HFF-Myc (cell line): Measurements from ENCODE around the gene RRM1.
A peak's percentile ranks its signal among the peaks of the same experiment; 100 is the strongest.

Experiments used
- DNase-seq: peaks from one replicate; pipeline ENCODE4 v3.0.0-alpha.2; 2011; ENCODE audit warnings: low read depth; ENCODE audit errors: extremely low read depth
- H3K4me3 ChIP-seq: replicated peaks from 2 replicates; pipeline ENCODE4 v1.5.1; 2011; ENCODE audit warnings: low read depth, mild to moderate bottlenecking, control low read depth, low read length
- TF ChIP-seq, protein P1 (sequence below): IDR thresholded peaks from 2 replicates; pipeline ENCODE4 v1.5.1; 2012; ENCODE audit warnings: mild to moderate bottlenecking, low read depth, low read length, control low read depth; ENCODE audit errors: missing control alignments

The RRM1 gene

DNA sequence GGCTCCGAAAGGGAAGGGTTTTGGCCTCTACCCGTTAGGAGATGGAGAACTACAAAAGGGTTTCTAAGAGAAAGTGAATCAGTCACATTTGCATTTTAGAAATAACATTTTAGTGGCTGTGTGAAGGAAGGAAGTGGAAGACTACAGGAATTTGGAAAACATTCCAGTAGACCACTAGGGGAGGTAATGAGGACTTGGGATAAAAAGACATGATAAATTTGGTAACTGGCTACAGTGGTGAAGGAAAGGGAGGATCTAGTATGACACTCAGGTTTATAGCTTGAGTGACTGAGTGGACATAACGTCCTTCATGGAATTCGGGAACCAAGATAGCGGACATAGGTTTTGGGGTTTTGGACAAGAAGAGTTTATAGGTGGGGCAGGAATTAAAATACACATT lies 7.0 kb upstream of the RRM1 start:
- TF ChIP-seq, protein P1, sequence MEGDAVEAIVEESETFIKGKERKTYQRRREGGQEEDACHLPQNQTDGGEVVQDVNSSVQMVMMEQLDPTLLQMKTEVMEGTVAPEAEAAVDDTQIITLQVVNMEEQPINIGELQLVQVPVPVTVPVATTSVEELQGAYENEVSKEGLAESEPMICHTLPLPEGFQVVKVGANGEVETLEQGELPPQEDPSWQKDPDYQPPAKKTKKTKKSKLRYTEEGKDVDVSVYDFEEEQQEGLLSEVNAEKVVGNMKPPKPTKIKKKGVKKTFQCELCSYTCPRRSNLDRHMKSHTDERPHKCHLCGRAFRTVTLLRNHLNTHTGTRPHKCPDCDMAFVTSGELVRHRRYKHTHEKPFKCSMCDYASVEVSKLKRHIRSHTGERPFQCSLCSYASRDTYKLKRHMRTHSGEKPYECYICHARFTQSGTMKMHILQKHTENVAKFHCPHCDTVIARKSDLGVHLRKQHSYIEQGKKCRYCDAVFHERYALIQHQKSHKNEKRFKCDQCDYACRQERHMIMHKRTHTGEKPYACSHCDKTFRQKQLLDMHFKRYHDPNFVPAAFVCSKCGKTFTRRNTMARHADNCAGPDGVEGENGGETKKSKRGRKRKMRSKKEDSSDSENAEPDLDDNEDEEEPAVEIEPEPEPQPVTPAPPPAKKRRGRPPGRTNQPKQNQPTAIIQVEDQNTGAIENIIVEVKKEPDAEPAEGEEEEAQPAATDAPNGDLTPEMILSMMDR = peak; percentile 33
- H3K4me3 ChIP-seq = no peak overlapping the region
- no peak for DNase-seq

- H3K4me3 ChIP-seq = no peak overlapping the region
- no peak for DNase-seq
- TF ChIP-seq, protein P1 = no peak
These were observed 4.3 kb upstream of the RRM1 start for GRCh38 chr11:4090258-4090657.

DNA sequence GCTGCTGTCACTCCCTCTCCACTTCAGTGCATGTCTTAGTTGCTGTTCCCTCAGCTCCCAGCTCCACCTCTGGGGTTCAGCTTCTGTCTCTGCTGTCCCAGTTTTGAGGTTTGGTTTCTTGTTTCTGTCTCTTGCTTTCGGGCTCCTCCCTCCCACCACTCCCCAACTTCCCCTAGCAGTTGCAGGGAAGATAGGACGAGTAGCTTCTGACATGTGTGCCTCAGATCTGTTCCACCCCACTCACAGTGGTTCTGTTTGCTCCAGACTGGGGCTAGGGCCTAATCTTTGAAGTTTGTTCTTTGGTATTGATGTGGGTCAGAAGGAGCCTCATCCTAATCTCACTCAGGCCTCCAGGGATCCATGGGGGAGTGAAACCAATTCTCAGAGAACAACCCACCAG lies 2.6 kb upstream of the RRM1 start:
- no peak overlapping the region for H3K4me3 ChIP-seq
- DNase-seq = no peak
- TF ChIP-seq, protein P1 = no peak

GRCh38 chr11:4093519-4094347 lies 866 bp upstream of the RRM1 start:
- no peak for DNase-seq
- H3K4me3 ChIP-seq = peak overlapping the region; percentile 77
- TF ChIP-seq, protein P1 = no peak

GRCh38 chr11:4095509-4096230 lies 1.1 kb downstream of the RRM1 start:
- DNase-seq = no peak
- peak overlapping the region; percentile 77 for H3K4me3 ChIP-seq
- TF ChIP-seq, protein P1 = no peak

DNA sequence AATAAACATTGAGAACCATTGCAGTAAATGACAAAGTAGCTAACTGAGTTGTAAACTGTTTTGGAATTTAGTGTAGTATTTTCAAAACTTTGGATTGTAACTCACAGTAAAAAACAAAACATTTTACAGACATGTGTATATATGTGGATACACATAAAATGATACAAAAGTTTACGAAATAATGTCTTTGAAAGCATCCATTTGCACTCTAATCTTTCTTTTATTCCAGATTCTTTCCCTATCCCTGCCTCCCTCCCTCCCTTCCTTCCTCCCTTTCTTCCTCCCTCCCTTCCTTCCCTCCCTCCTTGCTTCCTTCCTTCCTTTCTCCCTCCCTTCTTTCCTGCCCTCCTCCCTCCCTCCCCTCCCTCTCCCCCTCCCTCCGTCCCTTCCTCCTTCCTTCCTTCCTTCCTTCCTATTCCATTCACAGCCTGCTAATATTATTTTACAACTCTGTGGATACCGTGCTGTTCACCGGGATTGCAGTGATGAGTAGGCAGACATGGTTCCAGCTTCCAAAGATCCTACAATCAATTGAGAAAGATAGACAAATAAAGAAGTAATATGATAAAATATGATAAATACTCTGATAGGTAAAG lies 3.5 kb downstream of the RRM1 start:
- H3K4me3 ChIP-seq = no peak overlapping the region
- DNase-seq = no peak
- TF ChIP-seq, protein P1 = no peak
